H9 (cell line): ENCODE data around the gene CMTM7. TPM values are rescaled to one million over a fixed set of nuclear protein-coding genes. Genes with fewer than 3 reads are reported as not detected.

Experiments
- DNase-seq: peaks from one replicate; pipeline ENCODE4 v3.0.0-alpha.2; 2017
- H2AFZ ChIP-seq: one replicate; pipeline ENCODE4 v1.6.1; 2013; ENCODE audit warnings: mild to moderate bottlenecking, low read length, control low read depth, moderate library complexity
- H2AK5ac ChIP-seq: 2 replicates; pipeline ENCODE4 v1.6.1; 2013; ENCODE audit warnings: low read length, control low read depth, mixed read lengths; ENCODE audit not compliant: insufficient read length
- H2BK120ac ChIP-seq: one replicate; pipeline ENCODE4 v1.6.1; 2013; ENCODE audit warnings: low read depth, mild to moderate bottlenecking, low read length, control low read depth, inconsistent platforms; ENCODE audit not compliant: poor library complexity, severe bottlenecking
- H2BK12ac ChIP-seq: 2 replicates; pipeline ENCODE4 v1.6.1; 2013; ENCODE audit warnings: low read length, control low read depth, mixed read lengths, low read depth; ENCODE audit not compliant: insufficient read length
- H2BK15ac ChIP-seq: 2 replicates; pipeline ENCODE4 v1.6.1; 2013; ENCODE audit warnings: low read depth, low read length, control low read depth
- H2BK20ac ChIP-seq: one replicate; pipeline ENCODE4 v1.6.1; 2013; ENCODE audit warnings: low read depth, mild to moderate bottlenecking, low read length, control low read depth, inconsistent platforms; ENCODE audit not compliant: poor library complexity, severe bottlenecking
- H2BK5ac ChIP-seq: 2 replicates; pipeline ENCODE4 v1.6.1; 2013; ENCODE audit warnings: low read length, control low read depth, mixed read lengths; ENCODE audit not compliant: insufficient read length
- H3K14ac ChIP-seq: 2 replicates; pipeline ENCODE4 v1.6.1; 2013; ENCODE audit warnings: low read length, control low read depth; ENCODE audit not compliant: insufficient read depth
- H3K18ac ChIP-seq: 2 replicates; pipeline ENCODE4 v1.6.1; 2013; ENCODE audit warnings: low read depth, mild to moderate bottlenecking, mixed read lengths, low read length, control low read depth; ENCODE audit not compliant: insufficient read length
- H3K23ac ChIP-seq: 2 replicates; pipeline ENCODE4 v1.6.1; 2013; ENCODE audit warnings: low read length, control low read depth, mixed read lengths, low read depth; ENCODE audit not compliant: insufficient read length
- H3K23me2 ChIP-seq: 2 replicates; pipeline ENCODE4 v1.6.1; 2013; ENCODE audit warnings: low read depth, mild to moderate bottlenecking, mixed read lengths, low read length, control low read depth; ENCODE audit not compliant: insufficient read length, poor library complexity, severe bottlenecking
- H3K27ac ChIP-seq: 2 replicates; pipeline ENCODE4 v1.5.1; 2013; ENCODE audit warnings: low read length, control low read depth, mixed read lengths, low read depth; ENCODE audit not compliant: insufficient read length
- H3K27me3 ChIP-seq: 2 replicates; pipeline ENCODE4 v1.6.1; 2013; ENCODE audit warnings: low read length, control low read depth, inconsistent platforms; ENCODE audit not compliant: insufficient read depth
- H3K4ac ChIP-seq: 2 replicates; pipeline ENCODE4 v1.6.1; 2013; ENCODE audit warnings: low read depth, mild to moderate bottlenecking, control low read depth, inconsistent platforms, low read length, moderate library complexity
- H3K4me1 ChIP-seq: 2 replicates; pipeline ENCODE4 v1.6.1; 2013; ENCODE audit warnings: low read length, control low read depth, inconsistent platforms; ENCODE audit not compliant: insufficient read depth
- H3K4me2 ChIP-seq: 2 replicates; pipeline ENCODE4 v1.6.1; 2013; ENCODE audit warnings: low read length, control low read depth, mixed read lengths; ENCODE audit not compliant: insufficient read length, insufficient read depth
- H3K56ac ChIP-seq: 2 replicates; pipeline ENCODE4 v1.6.1; 2013; ENCODE audit warnings: low read depth, mild to moderate bottlenecking, mixed read lengths, low read length, control low read depth; ENCODE audit not compliant: insufficient read length
- H3K79me1 ChIP-seq: 2 replicates; pipeline ENCODE4 v1.6.1; 2013; ENCODE audit warnings: low read depth, mild to moderate bottlenecking, moderate library complexity, low read length, control low read depth, inconsistent platforms; ENCODE audit not compliant: insufficient read depth, poor library complexity, severe bottlenecking
- H3K79me2 ChIP-seq: 2 replicates; pipeline ENCODE4 v1.6.1; 2013; ENCODE audit warnings: low read length, control low read depth, inconsistent platforms; ENCODE audit not compliant: insufficient read depth
- H3K9ac ChIP-seq: 2 replicates; pipeline ENCODE4 v1.6.1; 2013; ENCODE audit warnings: low read length, control low read depth, mixed read lengths; ENCODE audit not compliant: insufficient read length; ENCODE audit errors: extremely low read depth
- H3K9me3 ChIP-seq: one replicate; pipeline ENCODE4 v1.6.1; 2013; ENCODE audit warnings: low read depth, low read length, inconsistent platforms; ENCODE audit not compliant: control insufficient read depth
- H3T11ph ChIP-seq: one replicate; pipeline ENCODE4 v1.6.1; 2013; ENCODE audit warnings: mild to moderate bottlenecking, low read length, control low read depth, inconsistent platforms
- H4K20me1 ChIP-seq: one replicate; pipeline ENCODE4 v1.6.1; 2013; ENCODE audit not compliant: control insufficient read depth, insufficient read length, insufficient read depth
- H4K5ac ChIP-seq: 2 replicates; pipeline ENCODE4 v1.6.1; 2013; ENCODE audit warnings: low read depth, mild to moderate bottlenecking, mixed read lengths, low read length, control low read depth; ENCODE audit not compliant: insufficient read length
- H4K8ac ChIP-seq: replicated peaks from 2 replicates; pipeline ENCODE4 v1.6.1; 2013; ENCODE audit warnings: low read length, control low read depth, mixed read lengths, low read depth; ENCODE audit not compliant: insufficient read length
- H4K91ac ChIP-seq: 2 replicates; pipeline ENCODE4 v1.6.1; 2013; ENCODE audit warnings: low read depth, mild to moderate bottlenecking, moderate library complexity, mixed read lengths, low read length, control low read depth; ENCODE audit not compliant: insufficient read length
- H3K27ac Mint-ChIP-seq, 3 experiments: 2 replicates in 2 of 3; 3 replicates in 1 of 3; pipeline ENCODE4 v1.8.0; 2020 to 2021; ENCODE audit warnings: mixed read lengths in 3 of 3, mild to moderate bottlenecking in 1 of 3, moderate library complexity in 1 of 3
- H3K27me3 Mint-ChIP-seq: 2 replicates; pipeline ENCODE4 v1.8.0; 2021; ENCODE audit warnings: low read depth, mild to moderate bottlenecking, moderate library complexity, mixed read lengths
- H3K36me3 Mint-ChIP-seq, 3 experiments: 2 replicates in 2 of 3; 3 replicates in 1 of 3; pipeline ENCODE4 v1.8.0; 2020 to 2021; ENCODE audit warnings: low read depth in 3 of 3, mixed read lengths in 3 of 3; ENCODE audit not compliant: insufficient read depth in 1 of 3
- H3K4me1 Mint-ChIP-seq, 2 experiments: 2 replicates each; pipeline ENCODE4 v1.8.0; 2020; ENCODE audit warnings: mixed read lengths in 2 of 2
- H3K4me3 Mint-ChIP-seq, 2 experiments: 2 replicates in 1 of 2; 3 replicates in 1 of 2; pipeline ENCODE4 v1.8.0; 2020 to 2021; ENCODE audit warnings: mild to moderate bottlenecking in 2 of 2, mixed read lengths in 2 of 2, moderate library complexity in 1 of 2
- H3K9me3 Mint-ChIP-seq, 2 experiments: 2 replicates in 1 of 2; 3 replicates in 1 of 2; pipeline ENCODE4 v1.8.0; 2020; ENCODE audit warnings: mild to moderate bottlenecking in 2 of 2, mixed read lengths in 2 of 2, moderate library complexity in 1 of 2
- WGBS: extraction: QIAGEN DNeasy Blood & Tissue Kit; methylation state at CpG from one replicate; pipeline ENCODE4 v1.1.7; 2013; ENCODE audit warnings: missing lambda C conversion rate, low lambda C conversion rate, mixed read lengths; ENCODE audit not compliant: insufficient read length; ENCODE audit errors: extremely low coverage; 5-methylcytosine and 5-hydroxymethylcytosine counted together
- total RNA-seq: library from RNA; stranded (reverse); gene quantifications from 2 replicates; pipeline ENCODE4 v1.2.1, GENCODE V29; 2021
- TF ChIP-seq, protein P1 (sequence below): fragments of 200-600 bp; sonication (generic); conservative IDR thresholded peaks from 3 replicates; pipeline ENCODE4 v1.8.0; 2021; ENCODE audit warnings: antibody characterized with exemption, mild to moderate bottlenecking

The CMTM7 gene
- total RNA-seq, 1 experiment from 2014 or later, result 23.9 TPM

DNA sequence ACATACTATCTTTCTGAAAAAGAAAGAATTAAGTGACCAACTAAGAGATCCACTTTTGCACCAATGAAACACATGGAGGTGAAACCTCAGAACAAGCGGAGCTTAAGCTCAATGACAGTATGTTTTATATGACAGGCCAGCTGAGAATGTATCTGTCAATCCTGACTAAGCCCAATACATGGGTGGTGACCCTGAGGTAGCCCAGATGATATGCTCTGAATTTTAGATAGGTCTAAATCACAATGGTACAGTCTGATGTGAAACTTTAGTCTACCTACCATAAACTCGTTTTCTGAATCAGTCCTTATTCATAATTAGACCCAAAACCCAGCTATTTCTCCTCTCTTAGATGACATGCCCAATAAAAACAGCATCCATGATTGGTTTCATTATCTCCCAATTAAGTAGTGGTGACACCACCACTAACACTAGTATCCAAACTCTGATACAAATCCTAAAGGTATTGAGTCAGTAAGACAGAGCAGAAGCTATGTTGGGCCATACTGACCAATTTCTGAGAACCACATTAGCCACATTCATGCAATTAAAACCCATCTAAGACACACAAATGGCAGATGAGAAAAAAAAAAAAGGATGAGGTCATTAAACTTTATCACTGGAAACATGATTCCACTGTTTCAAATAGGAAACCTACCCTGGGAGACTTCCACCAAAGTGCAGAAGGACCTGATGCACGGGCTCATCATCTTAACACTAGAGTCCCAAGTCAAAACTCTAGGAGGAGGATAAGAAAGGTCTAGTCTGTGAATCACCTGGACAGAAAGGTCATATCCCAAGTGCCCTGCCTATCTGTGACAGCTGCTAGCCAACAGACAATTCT, 90.4 kb downstream of the CMTM7 start:
- Mint-ChIP-seq H3K27me3 (no peaks in the 10 kb centered on the region), H3K36me3 (peaks cover 9 to 39% (median 30%) of the 10 kb centered on the region in 3 experiments; a peak in 6 of 7 replicates), H3K27ac (no peak overlapping the region), H3K4me3 (no peak overlapping the region), H3K4me1 (no peaks in the 10 kb centered on the region), H3K9me3 (no peaks in the 10 kb centered on the region)
- Histone ChIP-seq H3T11ph (no peak overlapping the region), H3K4me1 (no peaks in the 10 kb centered on the region), H3K9ac (no peak overlapping the region), H4K5ac (no peak overlapping the region), H2BK20ac (no peak overlapping the region), H4K20me1 (no peaks in the 10 kb centered on the region), H3K18ac (no peak overlapping the region), H4K91ac (no peak overlapping the region), H2AFZ (no peak overlapping the region), H3K27ac (no peak overlapping the region), H3K27me3 (no peaks in the 10 kb centered on the region), H2BK5ac (no peak overlapping the region), H3K23ac (no peak overlapping the region), H4K8ac (no peak overlapping the region), H3K79me1 (no peaks in the 10 kb centered on the region), H2BK12ac (no peak overlapping the region), H2BK15ac (no peak overlapping the region), H3K23me2 (no peaks in the 10 kb centered on the region), H2AK5ac (no peak overlapping the region), H3K4ac (no peak overlapping the region), H3K4me2 (no peak overlapping the region), H3K56ac (no peak overlapping the region), H2BK120ac (no peak overlapping the region), H3K79me2 (no peaks in the 10 kb centered on the region), H3K14ac (no peak overlapping the region), H3K9me3 (no peaks in the 10 kb centered on the region)
- WGBS, result no CpG with 5 or more reads among the region's 3 CpGs
- DNase-seq, result no peak
- TF ChIP-seq, protein P1, sequence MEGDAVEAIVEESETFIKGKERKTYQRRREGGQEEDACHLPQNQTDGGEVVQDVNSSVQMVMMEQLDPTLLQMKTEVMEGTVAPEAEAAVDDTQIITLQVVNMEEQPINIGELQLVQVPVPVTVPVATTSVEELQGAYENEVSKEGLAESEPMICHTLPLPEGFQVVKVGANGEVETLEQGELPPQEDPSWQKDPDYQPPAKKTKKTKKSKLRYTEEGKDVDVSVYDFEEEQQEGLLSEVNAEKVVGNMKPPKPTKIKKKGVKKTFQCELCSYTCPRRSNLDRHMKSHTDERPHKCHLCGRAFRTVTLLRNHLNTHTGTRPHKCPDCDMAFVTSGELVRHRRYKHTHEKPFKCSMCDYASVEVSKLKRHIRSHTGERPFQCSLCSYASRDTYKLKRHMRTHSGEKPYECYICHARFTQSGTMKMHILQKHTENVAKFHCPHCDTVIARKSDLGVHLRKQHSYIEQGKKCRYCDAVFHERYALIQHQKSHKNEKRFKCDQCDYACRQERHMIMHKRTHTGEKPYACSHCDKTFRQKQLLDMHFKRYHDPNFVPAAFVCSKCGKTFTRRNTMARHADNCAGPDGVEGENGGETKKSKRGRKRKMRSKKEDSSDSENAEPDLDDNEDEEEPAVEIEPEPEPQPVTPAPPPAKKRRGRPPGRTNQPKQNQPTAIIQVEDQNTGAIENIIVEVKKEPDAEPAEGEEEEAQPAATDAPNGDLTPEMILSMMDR, result no peak
